Tibial artery (tissue), 4 donors: ENCODE data around the gene LYZL1.

Source experiments
- DNase-seq, 2 donors: peaks; one replicate each; pipeline ENCODE4 v3.0.0-alpha.2; 2019
- H3K27ac ChIP-seq, 2 donors: fragments of 200-600 bp; sonication (generic) in 1 of 2; 1 replicate in 1 of 2; 2 replicates in 1 of 2; pipeline ENCODE4 v1.5.1; 2018 to 2019; ENCODE audit warnings: mild to moderate bottlenecking in 1 of 2
- H3K27me3 ChIP-seq, 2 donors: fragments of 200-600 bp; sonication (generic) in 1 of 2; one replicate each; pipeline versions ENCODE4 v1.5.1 to v1.6.0; 2016 to 2019
- H3K36me3 ChIP-seq, 3 donors: fragments of 200-600 bp; sonication (generic) in 2 of 3; one replicate each; pipeline ENCODE4 v1.5.1; 2016 to 2019; ENCODE audit warnings: mild to moderate bottlenecking in 2 of 3
- H3K4me1 ChIP-seq, 4 donors: fragments of 200-600 bp; sonication (generic) in 2 of 4; 1 replicate in 3 of 4; 2 replicates in 1 of 4; pipeline ENCODE4 v1.5.1; 2016 to 2019
- H3K4me3 ChIP-seq, 2 donors: fragments of 200-600 bp; sonication (generic) in 1 of 2; 1 replicate in 1 of 2; 2 replicates in 1 of 2; pipeline ENCODE4 v1.5.1; 2018 to 2019; ENCODE audit warnings: mild to moderate bottlenecking in 2 of 2
- H3K9me3 ChIP-seq, 3 donors: fragments of 200-600 bp; sonication (generic) in 1 of 3; one replicate each; pipeline ENCODE4 v1.5.1; 2016 to 2019
- CTCF ChIP-seq, 2 experiments: fragments of 200-600 bp in 1 of 2; fragments of 450-650 bp in 1 of 2; IDR thresholded peaks; one replicate each; pipeline ENCODE4 v1.5.1; 2017 to 2019; ENCODE audit warnings: antibody characterized with exemption in 2 of 2, mild to moderate bottlenecking in 1 of 2, moderate library complexity in 1 of 2
- intact Hi-C: fragments of 100-400 bp; cut with DNase I; formaldehyde crosslinking; loops from one replicate; pipeline ENCODE4 v1.15.0; 2023; ENCODE audit warnings: low total_unique reads

The LYZL1 gene

GRCh38 chr10:29252811-29253689 is 35.8 kb upstream of the LYZL1 start:
- DNase-seq = peak in 1 of 2 donors; percentile 38
- H3K4me1 ChIP-seq = peaks cover 0 to 26% (median 12%) of the 10 kb centered on the region in 4 donors
- no peaks in the 10 kb centered on the region for H3K36me3 ChIP-seq
- TF ChIP-seq CTCF (IDR thresholded peaks at IDR 0.05) = no peak
- no peak overlapping the region for H3K27ac ChIP-seq
- peaks cover 0 to 21% of the 10 kb centered on the region in 2 donors for H3K27me3 ChIP-seq
- intact Hi-C loops = no loop called here
- H3K4me3 ChIP-seq = no peak overlapping the region
- H3K9me3 ChIP-seq = no peaks in the 10 kb centered on the region

- H3K9me3 ChIP-seq = no peaks in the 10 kb centered on the region
- peaks cover 0 to 21% of the 10 kb centered on the region in 2 donors for H3K27me3 ChIP-seq
- H3K4me3 ChIP-seq = no peak overlapping the region
- H3K27ac ChIP-seq = no peak overlapping the region
- DNase-seq = no peak
- peaks cover 0 to 28% (median 12%) of the 10 kb centered on the region in 4 donors for H3K4me1 ChIP-seq
- no peaks in the 10 kb centered on the region for H3K36me3 ChIP-seq
- intact Hi-C loops = no loop called here
- no peak for TF ChIP-seq CTCF (IDR thresholded peaks at IDR 0.05)
Measured at GRCh38 chr10:29253690-29254029, 35.2 kb upstream of the LYZL1 start.

- DNase-seq = no peak
- Histone ChIP-seq H3K4me3 (no peak overlapping the region), H3K27ac (no peak overlapping the region), H3K27me3 (peaks cover 0 to 21% of the 10 kb centered on the region in 2 donors), H3K36me3 (no peaks in the 10 kb centered on the region), H3K4me1 (peaks cover 0 to 28% (median 12%) of the 10 kb centered on the region in 4 donors), H3K9me3 (no peaks in the 10 kb centered on the region)
- intact Hi-C loops = no loop called here
- TF ChIP-seq CTCF (IDR thresholded peaks at IDR 0.05) = no peak
Measured at GRCh38 chr10:29254123-29255046, 34.5 kb upstream of the LYZL1 start.

GRCh38 chr10:29255104-29255503 is 33.8 kb upstream of the LYZL1 start:
- intact Hi-C loops = no loop called here
- Histone ChIP-seq H3K27me3 (peaks cover 0 to 15% of the 10 kb centered on the region in 2 donors), H3K4me3 (no peak overlapping the region), H3K4me1 (peaks cover 0 to 28% (median 12%) of the 10 kb centered on the region in 4 donors), H3K36me3 (no peaks in the 10 kb centered on the region), H3K9me3 (no peaks in the 10 kb centered on the region), H3K27ac (no peak overlapping the region)
- no peak for DNase-seq
- no peak for TF ChIP-seq CTCF (IDR thresholded peaks at IDR 0.05)

- H3K27me3 ChIP-seq = peaks cover 0 to 14% of the 10 kb centered on the region in 2 donors
- H3K27ac ChIP-seq = peak overlapping the region in 1 of 2 donors; percentile 66
- intact Hi-C loops = no loop called here
- TF ChIP-seq CTCF (IDR thresholded peaks at IDR 0.05) = no peak
- DNase-seq = no peak
- H3K9me3 ChIP-seq = no peaks in the 10 kb centered on the region
- peaks cover 0 to 28% (median 12%) of the 10 kb centered on the region in 4 donors for H3K4me1 ChIP-seq
- H3K36me3 ChIP-seq = no peaks in the 10 kb centered on the region
- no peak overlapping the region for H3K4me3 ChIP-seq
Measured at GRCh38 chr10:29256019-29256418, 32.9 kb upstream of the LYZL1 start.
